ENCODE results near the gene ACOX1. TPM values are rescaled to one million over a fixed set of nuclear protein-coding genes. Genes with fewer than 3 reads are reported as not detected.

ACOX1 gene
- total RNA-seq, 1 donor from 2014 or later: 22.3 TPM

DNA sequence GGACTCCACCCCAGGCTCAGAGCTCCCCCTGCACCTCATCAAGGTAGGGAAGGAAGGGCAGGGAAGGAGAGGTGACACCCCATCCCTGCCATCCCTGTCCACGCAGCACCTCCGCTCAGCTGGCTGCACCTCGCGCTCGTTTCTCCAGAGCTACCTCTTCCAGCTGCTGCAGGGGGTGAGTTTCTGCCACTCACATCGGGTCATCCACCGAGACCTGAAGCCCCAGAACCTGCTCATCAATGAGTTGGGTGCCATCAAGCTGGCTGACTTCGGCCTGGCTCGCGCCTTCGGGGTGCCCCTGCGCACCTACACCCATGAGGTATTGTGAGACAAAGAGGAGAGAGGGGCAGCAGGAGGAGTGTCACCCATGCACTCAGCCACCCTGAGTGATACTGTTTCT is 23.1 kb upstream of the ACOX1 start:
- H3K27me3 Mint-ChIP-seq (ENCODE audit: low read depth): no peaks in the 10 kb centered on the region
- TF ChIP-seq, protein P1, sequence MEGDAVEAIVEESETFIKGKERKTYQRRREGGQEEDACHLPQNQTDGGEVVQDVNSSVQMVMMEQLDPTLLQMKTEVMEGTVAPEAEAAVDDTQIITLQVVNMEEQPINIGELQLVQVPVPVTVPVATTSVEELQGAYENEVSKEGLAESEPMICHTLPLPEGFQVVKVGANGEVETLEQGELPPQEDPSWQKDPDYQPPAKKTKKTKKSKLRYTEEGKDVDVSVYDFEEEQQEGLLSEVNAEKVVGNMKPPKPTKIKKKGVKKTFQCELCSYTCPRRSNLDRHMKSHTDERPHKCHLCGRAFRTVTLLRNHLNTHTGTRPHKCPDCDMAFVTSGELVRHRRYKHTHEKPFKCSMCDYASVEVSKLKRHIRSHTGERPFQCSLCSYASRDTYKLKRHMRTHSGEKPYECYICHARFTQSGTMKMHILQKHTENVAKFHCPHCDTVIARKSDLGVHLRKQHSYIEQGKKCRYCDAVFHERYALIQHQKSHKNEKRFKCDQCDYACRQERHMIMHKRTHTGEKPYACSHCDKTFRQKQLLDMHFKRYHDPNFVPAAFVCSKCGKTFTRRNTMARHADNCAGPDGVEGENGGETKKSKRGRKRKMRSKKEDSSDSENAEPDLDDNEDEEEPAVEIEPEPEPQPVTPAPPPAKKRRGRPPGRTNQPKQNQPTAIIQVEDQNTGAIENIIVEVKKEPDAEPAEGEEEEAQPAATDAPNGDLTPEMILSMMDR (conservative IDR thresholded peaks at IDR 0.05): no peak
- no peaks in the 10 kb centered on the region for H3K9me3 Mint-ChIP-seq
- H3K27ac Mint-ChIP-seq (ENCODE audit: unreplicated experiment): no peak overlapping the region
- no peaks in the 10 kb centered on the region for H3K36me3 Mint-ChIP-seq (ENCODE audit: low read depth)
- no peak overlapping the region for H3K4me3 Mint-ChIP-seq
- DNase-seq (ENCODE audit: low read depth, low spot score): no peak
- peaks cover 10% of the 10 kb centered on the region for H3K4me1 Mint-ChIP-seq

DNA sequence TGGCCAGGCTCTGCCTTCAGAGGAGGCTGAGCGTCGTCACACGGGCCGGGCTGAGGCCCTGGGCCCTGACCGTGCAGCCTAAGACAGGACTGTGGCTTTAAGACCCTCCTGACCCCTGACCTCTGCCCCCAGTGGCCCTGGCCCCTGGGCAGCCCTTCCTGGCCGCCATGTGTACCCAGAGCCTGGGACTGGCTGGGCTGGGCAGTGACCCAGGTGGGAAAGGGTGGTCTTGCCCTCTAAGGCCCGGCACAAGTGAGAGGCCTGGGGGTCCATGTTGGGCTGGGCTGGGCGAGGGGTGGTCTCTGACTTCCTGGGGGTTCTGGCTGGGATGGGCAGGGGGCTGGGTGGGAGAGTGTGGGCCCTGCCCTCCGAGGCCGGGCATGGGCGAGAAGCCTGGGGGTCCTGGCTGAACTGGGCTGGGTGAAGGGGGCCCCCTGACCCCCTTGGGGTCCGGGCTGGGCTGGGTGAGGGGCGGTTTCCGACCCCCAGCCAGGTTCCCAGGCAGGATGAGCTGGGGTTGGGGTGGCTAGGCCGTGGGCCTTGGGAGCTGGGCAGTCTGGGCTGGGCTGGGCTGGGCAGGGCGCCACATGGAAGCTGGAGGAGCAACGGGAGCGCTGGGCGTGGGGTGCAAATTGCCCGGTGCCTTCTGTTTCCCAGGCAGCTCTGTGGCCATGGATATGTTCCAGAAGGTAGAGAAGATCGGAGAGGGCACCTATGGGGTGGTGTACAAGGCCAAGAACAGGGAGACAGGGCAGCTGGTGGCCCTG is 22.0 kb upstream of the ACOX1 start, which contains the start of gene CDK3:
Gene CDK3, plus strand, starts transcription at position 101 of the 767 bp plus-strand sequence. Its CDS starts 571 bp downstream, at position 672.
- TF ChIP-seq, protein P1 (conservative IDR thresholded peaks at IDR 0.05): peak; percentile 36
- Mint-ChIP-seq H3K27me3 (ENCODE audit: low read depth) (no peaks in the 10 kb centered on the region), H3K36me3 (ENCODE audit: low read depth) (no peaks in the 10 kb centered on the region), H3K4me1 (peaks cover 13% of the 10 kb centered on the region), H3K27ac (ENCODE audit: unreplicated experiment) (peak within 1 kb of the TSS; percentile 57), H3K4me3 (no peak within 1 kb of the TSS), H3K9me3 (no peaks in the 10 kb centered on the region)
- DNase-seq (ENCODE audit: low read depth, low spot score): no peak

DNA sequence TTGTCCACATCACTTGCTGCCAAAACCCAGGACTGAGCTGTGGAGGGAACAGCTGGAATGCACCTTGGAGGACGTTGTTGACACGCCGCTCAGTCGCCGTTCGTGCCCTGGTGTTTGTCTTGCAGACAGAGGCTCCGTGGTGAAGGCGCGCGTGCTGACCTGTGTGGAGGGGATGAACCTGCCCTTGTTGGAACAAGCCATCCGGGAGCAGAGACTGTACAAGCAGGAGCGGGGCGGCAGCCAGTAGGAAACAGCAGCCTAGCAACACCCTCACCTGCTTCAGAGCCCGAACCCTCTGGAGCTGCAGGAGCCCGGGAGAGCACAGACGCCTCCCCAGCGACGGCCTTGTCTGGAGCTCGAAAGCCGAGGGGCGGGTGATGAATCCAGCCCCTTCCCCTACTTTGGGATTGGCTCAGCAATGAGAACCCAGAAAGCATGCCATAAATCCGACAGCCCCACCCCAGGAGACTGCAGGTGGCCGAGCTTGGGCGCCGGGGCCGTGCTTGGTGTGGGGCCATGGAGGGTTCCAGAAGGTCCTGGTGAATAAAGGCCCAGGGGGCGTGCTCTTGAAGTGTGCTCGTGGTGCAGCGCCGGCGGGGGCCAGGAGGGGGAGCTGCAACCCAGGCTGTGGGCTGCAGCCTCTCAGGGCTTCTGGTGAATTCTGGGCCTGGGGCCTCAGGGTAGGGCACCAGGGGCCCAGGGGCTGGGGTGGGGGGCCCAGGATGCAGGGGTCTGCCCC is 21.2 kb upstream of the ACOX1 start:
- no peaks in the 10 kb centered on the region for H3K36me3 Mint-ChIP-seq (ENCODE audit: low read depth)
- H3K27ac Mint-ChIP-seq (ENCODE audit: unreplicated experiment): peak overlapping the region; percentile 57
- H3K9me3 Mint-ChIP-seq: no peaks in the 10 kb centered on the region
- no peak overlapping the region for H3K4me3 Mint-ChIP-seq
- TF ChIP-seq, protein P1 (conservative IDR thresholded peaks at IDR 0.05): peak; percentile 81
- peaks cover 13% of the 10 kb centered on the region for H3K4me1 Mint-ChIP-seq
- DNase-seq (ENCODE audit: low read depth, low spot score): peak; percentile 74
- H3K27me3 Mint-ChIP-seq (ENCODE audit: low read depth): no peaks in the 10 kb centered on the region

DNA sequence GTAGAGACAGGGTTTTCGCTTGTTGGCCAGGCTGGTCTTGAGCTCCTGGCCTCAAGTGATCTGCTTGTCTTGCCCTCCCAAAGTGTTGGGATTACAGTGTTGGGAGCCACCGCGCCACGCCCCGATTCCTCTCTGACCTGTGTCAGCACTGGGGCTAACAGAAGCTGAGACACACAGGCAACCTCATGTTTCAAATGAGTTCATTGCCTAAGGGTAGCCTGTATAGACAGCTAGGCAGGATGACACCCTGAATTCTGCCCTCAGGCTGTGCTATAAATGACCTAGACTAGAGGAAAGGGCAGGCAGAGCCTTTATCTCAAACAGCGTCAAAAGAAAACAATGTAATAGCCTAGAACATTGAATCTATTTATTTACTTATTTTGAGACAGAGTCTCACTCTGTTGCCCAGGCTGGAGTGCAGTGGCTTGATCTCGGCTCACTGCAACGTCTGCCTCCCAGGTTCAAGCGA is 19.4 kb upstream of the ACOX1 start:
- Mint-ChIP-seq H3K4me1 (peaks cover 13% of the 10 kb centered on the region), H3K27ac (ENCODE audit: unreplicated experiment) (no peak overlapping the region), H3K4me3 (no peak overlapping the region), H3K27me3 (ENCODE audit: low read depth) (no peaks in the 10 kb centered on the region), H3K9me3 (no peaks in the 10 kb centered on the region), H3K36me3 (ENCODE audit: low read depth) (no peaks in the 10 kb centered on the region)
- DNase-seq (ENCODE audit: low read depth, low spot score): no peak
- TF ChIP-seq, protein P1 (conservative IDR thresholded peaks at IDR 0.05): no peak

DNA sequence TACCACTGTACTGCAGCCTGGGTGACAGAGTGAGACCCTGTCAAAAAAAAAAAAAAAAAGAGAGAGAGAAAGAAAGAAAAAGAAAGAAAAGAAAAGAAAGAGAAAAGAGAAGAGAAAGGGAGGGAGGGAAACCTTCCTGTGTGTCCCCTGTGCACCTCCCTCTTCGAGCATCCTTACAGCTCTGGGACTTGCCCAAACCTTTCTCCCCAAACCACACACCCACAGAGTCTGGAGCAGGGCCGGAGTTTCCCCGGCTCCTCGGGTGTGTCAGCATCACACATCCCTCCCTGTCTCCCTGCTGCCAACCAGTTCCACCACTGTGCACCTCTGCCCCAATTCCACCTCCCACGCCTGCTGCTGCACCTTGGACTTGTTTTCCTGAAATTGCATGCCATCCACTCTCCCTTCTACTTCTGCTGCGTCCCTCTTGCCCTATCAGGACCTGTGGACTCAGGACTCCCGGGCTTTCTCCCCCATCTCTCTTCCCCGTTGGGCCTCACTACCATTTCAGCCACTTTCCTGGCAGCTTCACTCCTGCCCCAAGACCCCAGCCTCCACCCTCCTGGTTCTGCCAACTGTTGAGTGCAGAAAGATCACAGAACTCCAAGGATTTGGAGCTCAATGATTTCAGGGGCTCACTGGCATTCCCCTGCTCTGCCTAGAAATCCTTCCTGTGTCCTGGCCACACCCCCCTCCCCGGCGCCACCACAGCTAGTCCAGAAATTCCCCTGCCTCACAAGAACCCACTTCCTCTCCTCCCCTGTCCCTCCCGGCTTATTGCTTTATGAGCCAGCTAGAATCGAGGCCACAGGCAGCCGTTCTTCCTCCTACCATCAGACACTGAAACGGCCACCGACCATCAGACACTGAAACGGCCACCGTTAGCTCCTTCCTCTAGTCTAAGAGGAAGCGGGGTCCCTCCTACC is 18.0 kb upstream of the ACOX1 start:
- H3K9me3 Mint-ChIP-seq: no peaks in the 10 kb centered on the region
- TF ChIP-seq, protein P1 (conservative IDR thresholded peaks at IDR 0.05): no peak
- H3K27me3 Mint-ChIP-seq (ENCODE audit: low read depth): no peaks in the 10 kb centered on the region
- H3K4me3 Mint-ChIP-seq: no peak overlapping the region
- no peaks in the 10 kb centered on the region for H3K36me3 Mint-ChIP-seq (ENCODE audit: low read depth)
- DNase-seq (ENCODE audit: low read depth, low spot score): no peak
- H3K27ac Mint-ChIP-seq (ENCODE audit: unreplicated experiment): peak overlapping the region; percentile 86
- peaks cover 13% of the 10 kb centered on the region for H3K4me1 Mint-ChIP-seq
